Activated naive CD4-positive, alpha-beta T cell treated with Interleukin-2 at 50 U/mL for 16 hours (primary cell): ENCODE data around the gene IGLON5.

ENCODE experiments used
- DNase-seq: peaks from one replicate; pipeline ENCODE4 v3.0.0-alpha.2; 2020

Gene IGLON5

DNA sequence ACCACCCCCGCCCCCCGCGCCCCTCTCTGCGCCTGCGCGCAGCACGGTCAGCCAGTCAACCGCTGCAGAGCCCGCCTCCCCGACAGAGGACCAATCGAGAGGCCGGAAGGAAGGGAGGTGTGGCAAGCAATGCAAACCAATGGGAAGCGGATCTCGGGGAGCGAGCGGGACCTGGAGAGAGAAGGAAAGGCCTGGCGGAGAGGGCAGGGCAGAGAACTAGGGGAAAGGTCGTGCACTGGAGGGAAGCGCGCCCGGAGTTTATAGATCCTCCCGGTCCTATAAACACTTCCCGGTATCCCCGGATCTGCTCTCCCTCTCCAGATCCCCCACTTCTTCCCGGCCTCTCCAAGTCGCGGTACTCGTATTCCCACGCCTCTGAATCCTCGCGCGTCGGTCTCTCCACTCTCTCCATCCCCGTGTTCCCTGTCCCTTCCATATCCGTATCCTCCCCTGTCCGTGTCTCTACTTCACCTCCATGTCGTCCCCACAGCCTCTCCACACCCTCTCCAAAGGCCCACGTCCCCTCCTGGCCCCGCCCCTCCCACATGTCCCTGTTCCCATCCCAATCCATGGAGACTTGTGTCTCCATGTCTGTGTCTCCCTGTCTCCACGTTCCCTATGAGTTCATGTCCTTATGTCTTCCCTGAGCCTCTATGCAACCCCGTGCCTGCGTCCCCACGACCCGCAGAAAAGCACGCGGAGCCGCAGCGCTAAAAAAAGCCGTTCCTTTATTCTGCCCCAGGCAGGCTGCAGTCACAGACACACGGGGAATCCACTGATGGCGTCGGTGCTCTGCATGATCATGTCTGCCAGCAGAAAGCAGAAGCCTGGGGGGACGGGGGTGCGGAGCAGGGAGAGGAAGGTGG is 55.2 kb downstream of the IGLON5 start:
- peak; percentile 94 for DNase-seq

DNA sequence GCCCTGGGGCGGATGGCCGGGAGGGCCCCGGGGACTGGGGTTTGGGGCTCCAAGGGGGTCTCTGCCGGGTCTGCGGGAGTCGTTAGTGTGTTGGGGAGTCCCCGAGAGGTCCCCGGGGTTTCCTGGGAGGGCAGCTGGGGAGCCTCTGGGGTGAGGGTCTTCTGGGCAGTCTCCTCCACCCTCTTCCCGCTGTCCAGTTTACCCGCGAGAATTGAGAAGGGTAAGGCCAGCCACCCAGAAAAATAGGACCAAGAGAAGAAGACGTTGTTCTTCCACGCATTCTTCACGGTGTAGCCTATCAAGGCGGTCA is 55.8 kb downstream of the IGLON5 start:
- DNase-seq = no peak

DNA sequence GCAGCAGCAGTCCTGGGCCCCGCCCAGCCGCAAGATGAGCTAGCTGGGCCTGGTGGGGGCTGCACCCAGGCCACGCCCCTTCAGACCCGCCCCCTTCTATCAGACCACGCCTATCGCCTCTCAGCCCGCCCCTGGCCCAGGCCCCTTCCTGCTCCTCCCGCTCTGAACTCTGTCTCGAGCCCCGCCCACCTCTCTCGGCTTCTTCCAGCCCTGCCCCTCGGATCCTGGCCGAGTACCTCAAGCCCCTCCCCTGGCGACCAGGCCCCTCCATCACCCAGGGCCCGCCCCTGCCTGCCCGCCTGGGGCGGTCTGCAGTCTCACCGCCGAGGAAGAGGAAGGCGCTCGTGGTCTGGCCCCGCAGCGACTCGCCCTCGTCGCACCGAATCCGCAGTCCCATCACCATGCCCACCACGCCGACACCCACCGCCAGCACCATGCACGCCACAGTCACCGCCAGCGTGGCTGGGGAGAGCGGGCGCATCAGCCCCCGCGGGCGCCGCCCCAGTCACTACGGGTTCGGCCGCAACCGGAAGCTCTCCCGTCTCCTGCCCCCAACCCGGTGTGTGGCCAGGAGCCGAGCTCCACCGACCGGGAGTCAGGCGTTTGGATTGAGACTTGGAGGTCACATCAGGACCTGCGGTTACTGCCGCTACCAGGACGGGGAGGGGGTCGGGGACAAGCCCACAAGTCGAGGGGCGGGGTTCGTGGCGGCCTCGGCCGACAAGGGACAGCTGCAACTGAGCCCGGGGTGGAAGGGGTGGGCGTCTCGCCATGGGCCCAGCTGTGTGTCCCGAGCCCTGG is 56.3 kb downstream of the IGLON5 start:
- DNase-seq = peak; percentile 96

DNA sequence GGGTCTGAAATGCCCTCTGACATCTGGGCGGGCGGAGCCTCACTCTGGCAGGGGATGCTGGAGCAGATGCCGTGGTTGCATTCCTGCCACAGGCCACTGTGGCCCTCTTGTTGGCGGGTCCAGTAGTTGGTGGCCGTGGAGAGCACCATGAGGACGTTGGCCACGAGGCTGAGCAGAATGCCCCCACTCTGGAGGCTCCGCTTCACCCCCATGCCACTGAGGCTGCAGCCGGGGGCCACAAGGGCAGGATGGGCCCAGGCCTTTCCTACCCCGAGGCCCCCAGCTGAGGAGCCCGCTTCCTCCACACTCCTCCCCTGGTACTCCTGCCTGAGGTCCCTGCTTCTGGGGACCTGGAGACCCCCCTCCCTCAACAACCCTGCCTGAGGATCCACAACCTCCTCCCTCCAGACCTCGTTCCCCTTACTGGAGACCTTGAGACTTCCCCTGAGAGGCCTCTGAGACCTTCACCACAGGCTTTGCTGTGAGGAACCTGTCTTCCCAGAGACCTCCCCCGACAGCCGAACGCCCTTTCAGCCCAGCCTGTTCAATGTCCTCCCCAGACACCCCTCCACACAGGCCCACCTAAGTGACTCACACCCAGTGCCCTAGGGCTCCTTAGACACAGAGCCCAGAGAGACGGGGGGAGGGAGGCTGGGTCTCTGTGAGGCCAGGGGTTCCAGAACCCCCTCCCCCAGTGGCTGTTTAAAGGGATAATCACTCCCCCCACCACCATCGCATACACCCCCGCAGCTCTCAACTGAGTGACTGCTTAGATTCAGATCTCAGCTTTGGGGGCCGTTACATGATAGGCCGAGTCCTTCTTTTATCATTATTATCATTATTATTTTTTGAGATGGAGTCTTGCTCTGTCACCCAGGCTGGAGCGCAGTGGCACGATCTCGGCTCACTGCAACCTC is 57.2 kb downstream of the IGLON5 start, which contains the start of gene CLDND2:
CLDND2 (minus strand) TSS at position 638 of the 917 bp plus-strand sequence; CDS start at position 212, 426 bp downstream.
- no peak for DNase-seq

DNA sequence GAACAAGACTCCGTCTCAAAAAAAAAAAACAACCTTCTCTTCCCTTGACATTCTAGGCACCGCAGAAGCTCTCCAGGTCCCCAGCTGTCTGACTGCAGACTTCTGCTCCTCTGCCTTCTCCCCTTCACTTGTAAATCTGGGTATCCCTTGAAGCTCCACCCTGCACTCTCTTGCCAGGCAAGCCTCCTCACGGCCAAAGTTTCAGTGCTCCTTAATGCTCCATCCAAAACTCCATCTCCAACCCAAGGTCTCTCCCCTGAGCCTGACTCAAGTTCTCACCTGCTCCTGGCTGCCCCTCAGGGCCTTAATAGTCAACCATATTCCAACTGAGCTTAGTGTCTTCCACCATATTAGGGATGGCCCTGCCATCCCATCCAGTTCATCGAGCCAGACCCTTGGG is 58.8 kb downstream of the IGLON5 start:
- no peak for DNase-seq

DNA sequence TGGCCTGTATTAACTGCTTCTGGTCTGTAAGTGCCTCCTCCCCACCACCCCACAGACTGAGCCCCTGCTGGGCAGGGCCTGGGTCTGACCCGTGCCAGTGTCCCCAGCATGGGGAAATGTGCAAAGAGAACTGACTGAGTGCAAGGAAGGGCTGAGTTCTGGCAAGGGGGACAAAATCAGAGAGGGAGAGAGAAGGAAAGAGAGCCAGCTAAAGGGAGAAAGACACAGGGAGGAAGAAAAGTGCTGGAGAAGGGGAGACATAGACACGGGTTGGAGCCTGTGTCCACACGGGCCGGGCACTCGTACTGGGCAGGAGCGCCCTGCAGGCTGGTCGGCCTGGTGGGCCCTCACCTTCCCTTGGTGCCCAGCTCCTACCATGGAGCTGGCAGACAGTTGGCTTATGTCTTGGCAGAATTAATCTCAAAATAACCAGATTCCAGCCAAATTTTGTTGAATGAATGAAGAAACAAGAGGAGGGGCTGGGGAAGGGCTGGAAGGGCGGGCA is 59.8 kb downstream of the IGLON5 start:
- no peak for DNase-seq

DNA sequence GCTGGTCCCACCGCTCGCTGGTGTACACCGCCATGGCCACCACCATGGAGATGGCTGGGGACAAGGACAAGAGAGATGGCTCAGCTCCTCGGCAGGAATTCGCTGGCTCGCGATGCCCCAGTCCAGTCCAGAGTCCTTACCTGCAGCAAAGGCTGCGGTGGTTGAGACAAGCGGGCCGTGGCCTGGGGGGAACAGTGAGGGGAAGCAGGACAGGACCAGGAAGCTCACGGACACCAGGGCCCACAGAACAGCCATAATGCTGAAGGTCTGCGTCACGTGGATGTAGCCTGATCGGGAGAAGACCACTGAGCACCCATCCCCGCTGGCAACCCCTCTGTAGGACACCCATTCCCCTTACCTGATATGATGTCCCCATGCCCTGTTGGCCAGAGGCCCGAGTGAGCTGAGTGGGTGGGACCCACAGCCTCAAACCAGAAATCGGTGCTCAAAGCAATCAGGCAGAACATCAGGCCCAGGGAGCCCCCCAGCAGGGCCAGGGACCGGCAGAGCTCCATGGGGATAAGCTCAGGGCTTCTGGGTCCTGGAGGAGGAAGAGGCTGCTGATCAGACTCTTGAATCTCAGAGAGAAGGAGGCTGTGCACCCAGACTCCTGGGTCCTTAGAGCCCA is 60.7 kb downstream of the IGLON5 start:
- DNase-seq = no peak

DNA sequence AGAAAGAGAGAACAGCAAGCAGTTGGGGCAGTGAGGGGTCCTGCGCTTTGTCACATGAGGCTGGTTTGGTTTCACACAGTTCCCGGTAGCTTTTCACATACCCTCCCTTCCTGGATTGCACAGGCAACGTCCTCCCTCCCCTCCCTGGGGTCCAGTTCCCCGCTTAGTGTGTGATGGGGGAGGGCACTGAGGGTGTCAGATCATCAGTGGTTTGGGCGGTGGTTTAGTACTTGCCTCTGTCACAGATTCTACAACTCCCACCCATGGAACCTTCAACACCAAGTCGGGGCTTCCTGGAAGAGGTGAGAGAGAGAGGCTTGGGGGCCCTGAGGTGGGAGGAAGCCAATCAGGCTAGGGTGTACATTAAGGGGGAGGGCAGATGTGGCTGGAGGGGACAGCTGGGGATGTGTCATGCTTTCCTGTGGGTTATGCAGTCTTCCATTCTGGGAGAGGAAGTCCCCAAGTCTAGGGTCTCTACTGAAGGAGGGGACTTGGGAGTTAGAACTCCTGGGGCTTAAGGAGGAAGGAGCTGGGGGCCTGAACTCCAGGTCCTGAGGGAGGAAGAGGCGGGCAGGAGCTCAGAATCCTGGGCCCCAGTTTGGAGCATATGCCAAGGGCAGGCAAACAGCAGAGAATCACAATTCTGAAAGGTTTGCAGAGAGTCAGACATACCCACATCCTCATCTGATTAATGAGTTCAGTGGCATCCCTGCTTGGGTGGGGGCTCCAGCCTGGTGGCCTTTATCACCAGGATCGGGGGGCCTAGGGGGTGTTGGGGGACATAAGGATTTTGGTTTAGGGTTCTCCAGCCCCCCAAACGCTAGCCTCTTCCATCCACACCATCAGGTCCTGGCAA is 61.4 kb downstream of the IGLON5 start, which contains the start of gene NKG7:
NKG7 (minus strand) TSS at position 6 of the 856 bp plus-strand sequence. CDS start 119 bp downstream, outside the sequence.
- DNase-seq = peak; percentile 82

DNA sequence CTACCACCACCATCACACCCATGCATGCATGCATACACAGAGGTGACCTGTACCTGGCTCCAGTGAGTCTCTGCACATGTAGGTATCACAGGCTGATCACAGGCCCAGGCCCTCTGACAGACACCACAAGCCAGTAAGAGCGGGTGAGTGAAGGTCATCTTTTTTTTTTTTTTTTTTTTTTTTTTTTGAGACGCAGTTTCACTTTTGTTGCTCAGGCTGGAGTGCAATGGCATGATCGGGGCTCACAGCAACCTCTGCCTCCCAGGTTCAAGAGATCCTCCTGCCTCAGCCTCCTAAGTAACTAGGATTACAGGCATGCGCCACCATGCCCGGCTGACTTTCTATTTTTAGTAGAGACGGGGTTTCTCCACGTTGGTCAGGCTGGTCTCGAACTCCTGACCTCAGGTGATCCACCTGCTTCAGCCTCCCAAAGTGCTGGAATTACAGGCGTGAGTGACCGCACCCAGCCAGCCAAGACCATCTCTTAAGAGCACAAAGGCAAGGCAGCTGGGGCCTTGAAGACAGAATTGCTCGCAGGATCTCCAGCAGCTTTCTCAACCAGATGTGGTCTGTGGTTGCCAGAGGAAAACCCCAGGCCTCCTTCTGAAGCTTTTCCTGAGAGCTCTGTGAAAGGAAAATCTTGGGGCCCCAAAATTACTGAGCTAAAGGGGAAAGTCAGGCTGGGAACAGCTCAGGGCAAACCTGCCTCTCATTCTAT is 64.2 kb downstream of the IGLON5 start:
- DNase-seq = peak; percentile 38

DNA sequence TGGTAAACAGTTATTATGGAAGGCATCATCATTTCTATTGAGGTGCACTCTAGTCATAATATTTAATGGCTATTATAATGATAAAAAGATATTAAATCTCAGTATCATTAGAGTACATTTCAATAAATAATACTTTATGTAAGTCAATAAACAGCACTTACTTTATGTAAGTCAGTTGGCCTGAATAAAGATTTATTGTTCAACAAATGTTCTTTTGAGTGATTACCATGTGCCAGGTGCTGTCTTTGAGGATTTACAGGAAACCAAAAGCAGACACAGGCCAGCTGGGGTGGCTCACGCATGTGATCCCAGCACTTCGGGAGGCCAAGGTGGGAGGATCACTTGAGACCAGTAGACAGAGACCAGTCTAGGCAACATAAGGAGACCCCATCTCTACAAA is 66.0 kb downstream of the IGLON5 start:
- no peak for DNase-seq

DNA sequence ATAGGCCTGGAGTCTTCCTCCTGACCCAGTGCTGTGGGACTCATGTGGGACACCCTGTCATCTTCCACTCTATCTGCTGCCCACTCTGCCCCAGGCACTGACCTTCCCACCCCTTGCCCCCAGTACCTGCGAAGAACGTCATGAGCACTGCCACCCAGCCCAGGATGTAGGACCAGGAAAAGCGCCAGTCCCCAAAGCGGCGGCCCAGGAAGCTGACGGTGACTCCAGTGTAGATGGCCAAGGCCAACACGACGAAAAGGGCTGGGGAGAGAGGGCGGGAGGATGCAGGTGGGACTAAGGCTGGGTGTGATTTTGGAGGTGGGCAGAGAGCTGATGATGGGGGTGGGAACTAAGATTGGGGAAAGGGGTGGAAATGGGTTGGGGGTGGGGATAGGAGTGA is 68.9 kb downstream of the IGLON5 start:
- DNase-seq = no peak
